Measurements from ENCODE around the gene PRSS50.

The PRSS50 gene

DNA sequence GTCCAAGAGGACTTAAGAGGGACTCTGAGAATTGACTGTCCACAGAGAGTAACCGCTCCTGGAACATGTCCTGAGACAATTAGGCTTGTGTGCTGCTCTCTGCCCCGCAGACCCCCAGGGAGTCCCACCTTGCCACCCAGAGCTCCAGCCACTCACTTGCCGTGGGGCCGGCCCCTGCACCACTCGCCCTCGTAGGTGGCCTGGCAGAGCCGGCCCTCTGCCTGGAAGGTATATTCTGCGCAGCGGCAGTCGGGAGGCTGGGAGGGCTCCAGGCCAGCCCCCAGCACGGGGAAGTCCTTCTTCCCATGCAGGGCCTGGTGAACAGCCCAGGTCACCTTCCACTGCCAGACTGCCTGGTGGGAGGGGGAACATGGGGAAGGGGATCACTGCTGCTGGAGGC is 34.7 kb downstream of the PRSS50 start:
- no peak for DNase-seq

GRCh38 chr3:46681856-46682540 is 35.7 kb downstream of the PRSS50 start:
- DNase-seq = no peak

GRCh38 chr3:46681387-46681786 is 36.3 kb downstream of the PRSS50 start:
- DNase-seq = no peak

GRCh38 chr3:46680298-46680826 is 37.3 kb downstream of the PRSS50 start:
- DNase-seq = no peak

GRCh38 chr3:46679681-46680080 is 38.0 kb downstream of the PRSS50 start:
- DNase-seq = no peak

- no peak for DNase-seq
Measured at GRCh38 chr3:46678280-46678679, 39.4 kb downstream of the PRSS50 start.

- DNase-seq = no peak
Measured at GRCh38 chr3:46677411-46677726, 40.3 kb downstream of the PRSS50 start.

- DNase-seq = no peak
Measured at GRCh38 chr3:46676601-46677410, 40.9 kb downstream of the PRSS50 start.

GRCh38 chr3:46675843-46676567 is 41.7 kb downstream of the PRSS50 start:
- DNase-seq = no peak

DNA sequence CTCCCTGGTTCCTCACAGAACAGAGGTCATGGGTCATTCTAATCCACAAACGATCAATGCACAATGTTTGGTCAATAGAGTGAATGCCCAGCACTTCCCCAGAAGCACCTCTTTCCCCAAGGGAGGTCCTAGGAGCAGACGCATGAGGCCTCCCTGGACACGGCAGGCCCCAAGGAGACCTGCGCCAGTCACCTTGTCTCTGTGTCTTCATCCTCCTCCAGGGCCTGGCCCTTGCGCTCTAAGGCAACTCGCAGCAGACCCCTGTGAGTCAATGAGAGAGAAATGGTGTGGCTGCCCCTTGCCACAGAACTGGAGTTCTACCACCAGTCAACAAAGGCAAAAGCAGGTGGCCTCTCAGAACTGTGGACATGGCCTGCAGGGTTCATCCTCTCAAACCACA is 42.2 kb downstream of the PRSS50 start:
- DNase-seq = no peak

DNA sequence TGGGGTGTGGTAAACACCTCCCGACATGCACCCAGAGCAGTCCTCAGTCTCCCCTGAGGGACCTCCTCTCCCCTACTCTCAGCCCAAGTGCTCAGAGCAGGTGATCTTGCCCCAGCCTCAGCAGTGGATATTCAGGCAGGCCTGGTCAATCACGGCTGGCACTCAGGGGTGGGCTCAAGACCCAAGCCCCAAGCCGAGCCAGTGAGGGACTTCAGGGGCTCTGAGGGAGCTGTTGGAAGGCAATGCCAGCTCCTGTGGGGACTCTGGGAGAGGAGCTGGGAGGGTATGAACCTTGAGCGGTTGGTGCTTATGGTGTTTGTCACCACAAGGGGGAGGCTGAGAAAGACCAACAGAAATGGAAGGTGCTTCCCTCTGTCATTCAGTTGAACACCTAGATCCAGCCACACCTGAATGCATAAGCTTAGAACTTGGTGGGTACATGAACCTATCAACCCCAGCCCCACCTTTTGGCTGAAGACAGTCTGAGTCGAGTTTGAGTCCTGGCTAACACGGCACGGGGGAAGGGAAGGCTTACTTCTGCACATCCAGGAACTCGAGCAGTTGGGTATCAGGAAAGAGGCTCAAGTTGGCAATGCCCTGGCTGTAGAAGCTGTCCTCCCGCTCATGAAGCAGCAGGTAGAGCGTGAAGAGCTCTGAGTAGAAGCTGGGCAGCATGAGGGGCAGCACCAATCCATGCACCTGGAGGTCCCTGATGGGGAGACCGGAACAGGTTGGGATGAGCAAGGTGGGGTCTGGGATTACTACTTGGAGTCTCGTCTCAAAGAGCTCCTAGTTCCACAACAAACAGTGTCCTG is 43.4 kb downstream of the PRSS50 start:
- no peak for DNase-seq

GRCh38 chr3:46673151-46674030 is 44.3 kb downstream of the PRSS50 start:
- DNase-seq = no peak

DNA sequence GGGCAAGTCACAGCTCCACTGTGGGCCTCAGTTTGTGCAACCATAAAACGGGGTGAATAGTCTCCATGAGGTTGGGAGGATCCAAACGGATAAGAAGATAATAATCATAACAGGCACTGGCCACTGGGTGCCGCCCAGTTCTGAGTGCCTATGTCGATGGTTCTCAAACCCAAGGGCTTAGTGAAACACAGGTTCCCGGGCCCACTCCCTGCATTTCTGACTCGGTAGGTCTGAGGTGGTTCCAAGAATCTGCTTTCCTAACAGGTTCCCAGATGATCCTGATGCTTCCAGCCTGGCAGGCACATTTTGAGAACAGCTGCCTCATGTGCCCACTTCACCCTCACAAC is 45.3 kb downstream of the PRSS50 start:
- no peak for DNase-seq

GRCh38 chr3:46671541-46672348 is 45.9 kb downstream of the PRSS50 start:
- no peak for DNase-seq

DNA sequence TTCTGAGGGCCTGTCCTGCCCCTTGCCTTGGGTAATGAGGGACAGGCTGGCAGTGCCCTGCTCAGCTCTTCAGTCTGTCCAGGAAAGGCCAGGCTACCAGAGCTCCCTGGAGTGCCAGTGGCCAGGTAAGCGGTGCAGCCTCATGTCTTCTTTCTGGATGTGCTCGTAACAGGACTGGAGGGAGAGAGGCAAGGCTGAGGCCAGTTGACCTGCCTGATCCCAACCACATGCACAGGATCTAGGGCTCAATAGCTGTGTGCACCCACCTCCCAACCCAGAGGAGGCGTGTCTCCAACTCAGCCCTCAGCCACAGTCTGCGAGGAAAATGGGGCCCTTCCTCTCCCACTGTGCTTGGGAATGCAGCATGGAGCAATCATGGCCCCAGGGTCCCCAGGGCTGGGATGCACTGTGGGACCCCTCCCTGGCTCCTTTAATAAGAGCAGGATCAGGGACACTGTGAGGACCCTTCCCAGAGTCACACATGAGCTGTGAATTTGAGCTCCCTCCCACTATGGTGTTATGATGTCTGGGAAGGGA is 46.7 kb downstream of the PRSS50 start:
- no peak for DNase-seq

DNA sequence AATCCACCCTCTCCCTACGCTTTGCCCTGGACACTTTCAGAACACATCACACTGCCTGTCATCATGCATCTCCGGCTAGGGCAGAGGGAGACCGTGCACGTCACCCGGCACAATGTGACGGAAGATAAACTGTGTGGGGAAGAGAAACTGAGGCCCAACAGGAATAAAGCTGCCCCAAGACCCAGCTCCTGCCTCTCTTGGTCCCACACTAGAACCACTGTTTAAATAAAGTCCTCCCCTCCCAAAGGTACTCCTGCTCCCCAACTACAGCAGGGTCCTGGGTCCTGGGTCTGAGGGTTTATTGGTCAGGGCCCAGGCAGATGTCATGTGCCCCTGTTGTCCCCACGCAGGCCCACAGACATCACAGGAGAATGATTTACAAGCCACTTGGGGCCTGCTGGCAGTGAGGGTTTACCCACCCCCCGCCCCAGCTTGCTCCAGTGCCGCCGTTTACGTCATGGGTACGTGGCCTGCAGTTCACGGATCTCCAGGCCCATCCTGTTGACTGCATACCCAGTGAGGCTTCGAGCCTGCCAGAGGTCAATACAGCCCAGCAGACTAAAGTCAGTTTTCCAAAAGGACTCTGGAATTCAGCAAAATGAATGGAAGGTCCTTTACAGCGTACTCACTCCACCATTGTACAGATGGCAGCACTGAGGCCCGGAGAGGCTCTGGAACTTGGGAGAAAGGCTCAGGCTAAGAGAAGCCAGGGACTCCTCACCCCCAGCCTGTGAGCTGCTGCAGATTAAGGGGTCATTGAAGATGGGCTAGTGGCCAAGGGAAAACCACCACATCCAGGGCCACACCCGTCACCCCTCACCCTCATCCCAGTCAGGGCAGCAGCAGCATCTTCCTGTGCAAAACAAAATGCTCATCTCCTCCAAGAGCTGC is 47.4 kb downstream of the PRSS50 start:
- DNase-seq = no peak

GRCh38 chr3:46669191-46669999 is 48.3 kb downstream of the PRSS50 start:
- no peak for DNase-seq

- no peak for DNase-seq
Measured at GRCh38 chr3:46668591-46668990, 49.1 kb downstream of the PRSS50 start.

GRCh38 chr3:46668116-46668515 is 49.6 kb downstream of the PRSS50 start:
- no peak for DNase-seq

Measured in T1000 (cell line).